DND-41 (cell line): Measurements from ENCODE around the gene CLMP.

Experiments
- ATAC-seq: fragments of 200-7000 bp; cut with Tn5 transposase; 3 replicates; pipeline ENCODE4 v1.9.1; 2021; ENCODE audit warnings: low read depth; ENCODE audit not compliant: insufficient read depth
- DNase-seq: peaks from one replicate; pipeline ENCODE4 v3.0.0-alpha.2; 2020
- H2AFZ ChIP-seq: 2 replicates; pipeline ENCODE4 v1.6.0; 2012; ENCODE audit warnings: low read depth, low read length
- H3K27ac ChIP-seq: 2 replicates; pipeline ENCODE4 v1.5.1; 2012; ENCODE audit warnings: low read length, inconsistent platforms
- H3K27me3 ChIP-seq: fragments of 200-600 bp; sonication (generic); 2 replicates; pipeline ENCODE4 v1.6.0; 2012; ENCODE audit warnings: low read length, mild to moderate bottlenecking, inconsistent platforms; ENCODE audit not compliant: insufficient read depth, poor library complexity
- H3K36me3 ChIP-seq: 2 replicates; pipeline ENCODE4 v1.5.1; 2012; ENCODE audit warnings: low read length, inconsistent platforms; ENCODE audit not compliant: insufficient read depth
- H3K4me1 ChIP-seq: 2 replicates; pipeline ENCODE4 v1.5.1; 2012; ENCODE audit warnings: mild to moderate bottlenecking, low read length; ENCODE audit not compliant: insufficient read depth
- H3K4me2 ChIP-seq: 2 replicates; pipeline ENCODE4 v1.6.0; 2012; ENCODE audit warnings: mild to moderate bottlenecking, moderate library complexity, low read length, inconsistent platforms; ENCODE audit not compliant: insufficient read depth
- H3K4me3 ChIP-seq, 2 experiments: fragments of 200-600 bp in 1 of 2; shearing (Covaris generic) in 1 of 2; 2 replicates each; pipeline ENCODE4 v1.5.1; 2012 to 2016; ENCODE audit warnings: inconsistent platforms in 2 of 2, low read length in 2 of 2, mild to moderate bottlenecking in 2 of 2, low read depth in 1 of 2, moderate library complexity in 1 of 2
- H3K79me2 ChIP-seq: 2 replicates; pipeline ENCODE4 v1.6.0; 2012; ENCODE audit warnings: low read length, inconsistent platforms; ENCODE audit not compliant: insufficient read depth
- H3K9ac ChIP-seq: 2 replicates; pipeline ENCODE4 v1.6.0; 2012; ENCODE audit warnings: low read depth, mild to moderate bottlenecking, inconsistent platforms, low read length, moderate library complexity
- H3K9me3 ChIP-seq: 2 replicates; pipeline ENCODE4 v1.5.1; 2012; ENCODE audit warnings: low read length, moderate library complexity, mild to moderate bottlenecking, inconsistent platforms; ENCODE audit not compliant: insufficient read depth, severe bottlenecking
- H4K20me1 ChIP-seq: 2 replicates; pipeline ENCODE4 v1.6.0; 2012; ENCODE audit warnings: low read length; ENCODE audit not compliant: insufficient read depth
- EZH2 ChIP-seq: IDR thresholded peaks from 3 replicates; pipeline ENCODE4 v1.6.1; 2012; ENCODE audit warnings: borderline replicate concordance, low read depth, mild to moderate bottlenecking, moderate library complexity, low read length, inconsistent platforms; ENCODE audit not compliant: severe bottlenecking
- TF ChIP-seq, protein P1 (sequence below): IDR thresholded peaks from 2 replicates; pipeline ENCODE4 v1.5.1; 2012; ENCODE audit warnings: borderline replicate concordance, low read length, moderate library complexity, mild to moderate bottlenecking; ENCODE audit not compliant: poor library complexity, severe bottlenecking; ENCODE audit errors: extremely low read depth

Gene CLMP

DNA sequence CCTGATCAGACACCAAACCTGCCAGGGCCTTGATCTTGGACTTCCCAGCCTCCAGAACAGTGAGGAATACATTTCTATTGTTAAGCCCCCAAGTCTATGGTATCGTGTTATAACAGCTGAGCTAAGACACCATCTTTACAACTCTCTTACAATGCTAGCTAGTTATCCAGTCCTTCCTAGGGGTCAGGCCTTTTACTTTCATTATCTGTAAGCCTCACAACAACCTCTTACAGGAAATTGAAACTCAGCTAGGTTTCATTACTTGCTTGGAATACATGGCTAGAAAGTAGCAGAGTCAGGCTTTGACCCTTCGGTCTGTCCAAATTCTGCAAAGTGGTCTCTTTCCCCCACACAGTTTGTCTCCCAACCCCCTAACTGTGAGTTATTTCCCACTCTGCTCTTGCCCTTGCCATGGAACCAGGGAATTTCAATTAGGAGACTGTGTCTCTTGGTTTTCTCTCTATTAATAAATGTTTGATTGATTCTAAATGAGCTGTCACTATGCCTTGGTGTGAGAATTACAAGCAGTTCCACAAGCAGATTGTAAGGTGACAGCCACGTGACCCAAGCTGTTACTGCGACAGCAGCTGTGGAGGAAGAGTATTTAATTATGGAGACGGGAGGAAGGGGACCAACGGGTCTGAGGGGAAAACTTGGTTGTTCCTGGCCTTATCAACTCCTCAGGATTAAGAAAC, 38.4 kb upstream of the CLMP start:
- H3K4me2 ChIP-seq: no peak overlapping the region
- ATAC-seq: no peak

DNA sequence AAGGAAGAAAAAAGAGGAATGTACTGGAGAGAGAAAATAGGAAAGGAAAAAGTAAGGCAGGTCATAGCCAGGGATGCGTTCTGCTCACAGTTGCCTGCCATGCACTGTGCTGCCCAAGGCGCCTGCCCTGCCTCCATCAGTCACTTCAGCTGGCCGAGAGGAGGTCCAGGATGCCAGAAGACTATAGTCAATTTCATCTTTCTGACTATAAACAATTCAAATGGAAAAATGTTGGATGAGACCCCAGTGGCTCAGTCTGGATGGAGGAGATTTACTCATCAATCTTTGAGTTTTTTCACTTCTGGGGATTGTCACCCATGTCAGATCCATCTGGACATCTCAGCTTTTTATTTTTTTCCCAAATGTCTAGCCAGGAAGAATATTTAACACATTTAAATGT, 36.7 kb upstream of the CLMP start:
- Histone ChIP-seq H3K4me2 (no peak overlapping the region), H3K4me3 (no peak overlapping the region), H2AFZ (no peak overlapping the region), H3K9me3 (no peaks in the 10 kb centered on the region), H3K27me3 (peaks cover 8% of the 10 kb centered on the region), H3K36me3 (no peaks in the 10 kb centered on the region), H3K4me1 (no peaks in the 10 kb centered on the region), H3K79me2 (no peaks in the 10 kb centered on the region), H4K20me1 (no peaks in the 10 kb centered on the region), H3K9ac (no peak overlapping the region), H3K27ac (no peak overlapping the region)
- no peak for DNase-seq
- ATAC-seq: no peak
- TF ChIP-seq EZH2: no peak
- TF ChIP-seq, protein P1, sequence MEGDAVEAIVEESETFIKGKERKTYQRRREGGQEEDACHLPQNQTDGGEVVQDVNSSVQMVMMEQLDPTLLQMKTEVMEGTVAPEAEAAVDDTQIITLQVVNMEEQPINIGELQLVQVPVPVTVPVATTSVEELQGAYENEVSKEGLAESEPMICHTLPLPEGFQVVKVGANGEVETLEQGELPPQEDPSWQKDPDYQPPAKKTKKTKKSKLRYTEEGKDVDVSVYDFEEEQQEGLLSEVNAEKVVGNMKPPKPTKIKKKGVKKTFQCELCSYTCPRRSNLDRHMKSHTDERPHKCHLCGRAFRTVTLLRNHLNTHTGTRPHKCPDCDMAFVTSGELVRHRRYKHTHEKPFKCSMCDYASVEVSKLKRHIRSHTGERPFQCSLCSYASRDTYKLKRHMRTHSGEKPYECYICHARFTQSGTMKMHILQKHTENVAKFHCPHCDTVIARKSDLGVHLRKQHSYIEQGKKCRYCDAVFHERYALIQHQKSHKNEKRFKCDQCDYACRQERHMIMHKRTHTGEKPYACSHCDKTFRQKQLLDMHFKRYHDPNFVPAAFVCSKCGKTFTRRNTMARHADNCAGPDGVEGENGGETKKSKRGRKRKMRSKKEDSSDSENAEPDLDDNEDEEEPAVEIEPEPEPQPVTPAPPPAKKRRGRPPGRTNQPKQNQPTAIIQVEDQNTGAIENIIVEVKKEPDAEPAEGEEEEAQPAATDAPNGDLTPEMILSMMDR: no peak

More for the DNA sequence above, 38.4 kb upstream of the CLMP start:
- DNase-seq: no peak
- Histone ChIP-seq H3K4me3 (no peak overlapping the region), H3K36me3 (no peaks in the 10 kb centered on the region), H3K4me1 (no peaks in the 10 kb centered on the region), H3K9me3 (no peaks in the 10 kb centered on the region), H2AFZ (no peak overlapping the region), H3K27me3 (peaks cover 6% of the 10 kb centered on the region), H4K20me1 (no peaks in the 10 kb centered on the region), H3K27ac (no peak overlapping the region), H3K9ac (no peak overlapping the region), H3K79me2 (no peaks in the 10 kb centered on the region)
- TF ChIP-seq, protein P1: no peak
- TF ChIP-seq EZH2: no peak

DNA sequence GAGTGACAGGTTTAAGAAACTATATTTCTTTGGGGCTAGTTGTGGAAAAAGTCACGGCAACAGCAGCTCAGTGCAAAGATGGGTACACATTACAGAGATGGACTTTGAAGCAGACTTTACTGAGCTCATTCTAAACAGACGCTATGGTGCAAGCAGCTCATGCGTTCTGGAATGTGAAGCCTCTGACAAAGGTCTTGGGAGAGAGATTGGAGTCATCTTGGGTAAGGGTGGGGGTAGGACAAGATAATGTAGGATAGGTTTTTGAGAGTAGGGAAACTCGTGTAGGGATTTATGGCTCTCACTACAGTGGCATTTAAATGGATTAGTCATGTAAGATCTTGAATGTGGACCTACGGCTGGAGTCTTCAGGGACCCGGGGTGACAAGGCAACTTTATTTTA, 36.2 kb upstream of the CLMP start:
- H3K4me3 ChIP-seq: no peak overlapping the region
- TF ChIP-seq, protein P1: no peak
- TF ChIP-seq EZH2: no peak
- H2AFZ ChIP-seq: no peak overlapping the region
- H3K4me1 ChIP-seq: no peaks in the 10 kb centered on the region
- no peak for ATAC-seq
- no peaks in the 10 kb centered on the region for H3K36me3 ChIP-seq
- DNase-seq: no peak
- no peaks in the 10 kb centered on the region for H3K79me2 ChIP-seq
- no peak overlapping the region for H3K9ac ChIP-seq
- H4K20me1 ChIP-seq: no peaks in the 10 kb centered on the region
- H3K9me3 ChIP-seq: no peaks in the 10 kb centered on the region
- H3K4me2 ChIP-seq: no peak overlapping the region
- H3K27ac ChIP-seq: no peak overlapping the region
- H3K27me3 ChIP-seq: peaks cover 8% of the 10 kb centered on the region

DNA sequence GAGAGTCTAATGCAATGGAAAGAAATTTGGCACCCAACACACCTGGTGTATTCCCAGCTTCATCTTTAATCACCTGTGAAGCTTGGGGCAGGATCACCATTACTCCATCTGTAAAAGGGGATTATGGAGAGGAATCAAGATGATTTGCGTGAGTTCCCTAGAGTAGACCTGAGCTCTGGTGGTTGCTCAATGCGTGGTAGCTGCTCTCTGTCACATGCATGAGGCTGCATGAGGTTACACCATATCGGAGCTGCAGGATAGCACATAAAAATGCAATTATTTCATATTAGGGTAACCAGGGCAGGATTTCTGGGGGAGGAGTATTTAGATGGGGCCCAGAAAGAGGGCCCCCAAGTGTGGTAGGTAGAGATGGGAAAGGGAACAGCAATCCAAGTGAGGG, 35.3 kb upstream of the CLMP start:
- no peak overlapping the region for H3K4me3 ChIP-seq
- ATAC-seq (no peak), DNase-seq (no peak)
- no peak overlapping the region for H2AFZ ChIP-seq
- peaks cover 15% of the 10 kb centered on the region for H3K27me3 ChIP-seq
- H3K4me2 ChIP-seq: no peak overlapping the region
- H4K20me1 ChIP-seq: no peaks in the 10 kb centered on the region
- TF ChIP-seq, protein P1: no peak
- no peak for TF ChIP-seq EZH2
- H3K9me3 ChIP-seq: no peaks in the 10 kb centered on the region
- H3K79me2 ChIP-seq: no peaks in the 10 kb centered on the region
- no peaks in the 10 kb centered on the region for H3K4me1 ChIP-seq
- no peak overlapping the region for H3K27ac ChIP-seq
- H3K36me3 ChIP-seq: no peaks in the 10 kb centered on the region
- H3K9ac ChIP-seq: no peak overlapping the region
